ENCODE data around the gene TDRD15.
"Not testable (repeated sequence)": the region's sequence is repeated elsewhere in the genome, so short reads cannot be mapped to it uniquely, and the experiment has no call there.

Gene TDRD15

DNA sequence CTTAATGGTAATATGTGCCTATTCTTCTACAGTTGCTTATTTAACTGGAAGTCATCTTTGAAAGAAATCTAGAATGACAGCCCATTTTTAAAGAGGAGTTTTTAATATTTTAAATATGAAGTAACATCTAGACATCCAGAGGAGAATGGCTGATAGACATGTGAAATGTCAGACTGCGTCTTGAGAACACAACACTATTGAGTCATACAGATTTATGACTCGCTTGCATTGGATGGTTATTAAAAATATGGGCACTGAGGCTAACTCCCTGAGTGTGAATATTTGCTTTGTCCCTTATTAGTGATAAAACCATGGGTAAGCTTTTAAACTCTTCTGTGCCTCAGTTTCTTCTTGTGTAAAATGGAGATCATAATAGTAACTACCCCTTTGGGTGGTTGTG lies 22.9 kb downstream of the TDRD15 start:
- DNase-seq (ENCODE audit: low read depth), result no peak

DNA sequence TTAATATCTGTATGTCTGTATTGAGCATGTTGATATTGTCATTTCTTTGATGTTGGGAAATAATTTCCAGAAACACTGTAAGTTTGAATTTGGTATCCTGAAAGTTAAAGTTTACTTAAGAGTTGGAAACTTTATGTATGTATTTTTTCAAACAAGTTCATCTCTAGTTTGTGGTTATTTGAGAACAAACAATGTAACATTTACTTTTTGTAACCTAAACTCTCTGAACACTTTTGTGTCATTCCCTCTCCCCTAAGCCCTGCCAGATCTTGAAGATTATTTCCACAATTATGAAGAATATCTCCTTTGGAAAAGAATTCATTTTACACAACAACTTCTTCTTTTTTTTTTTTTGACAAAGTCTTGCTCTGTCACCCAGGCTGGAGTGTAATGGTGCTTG lies 24.9 kb downstream of the TDRD15 start:
- DNase-seq (ENCODE audit: low read depth), result no peak

DNA sequence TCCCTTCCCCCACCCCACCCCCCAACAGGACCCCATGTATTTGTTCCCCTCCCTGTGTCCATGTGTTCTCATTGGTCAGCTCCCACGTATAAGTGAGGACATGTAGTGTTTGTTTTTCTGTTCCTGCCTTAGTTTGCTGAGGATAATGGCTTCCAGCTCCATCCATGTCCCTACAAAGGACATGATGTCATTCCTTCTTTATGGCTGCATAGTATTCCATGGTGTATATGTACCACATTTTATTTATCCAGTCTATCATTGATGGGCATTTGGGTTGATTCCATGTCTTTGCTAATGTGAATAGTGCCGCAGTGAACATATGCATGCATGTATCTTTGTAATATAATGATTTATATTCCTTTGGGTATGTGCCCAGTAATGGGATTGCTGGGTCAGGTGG lies 27.5 kb downstream of the TDRD15 start:
- DNase-seq (ENCODE audit: low read depth), result not testable (repeated sequence)

DNA sequence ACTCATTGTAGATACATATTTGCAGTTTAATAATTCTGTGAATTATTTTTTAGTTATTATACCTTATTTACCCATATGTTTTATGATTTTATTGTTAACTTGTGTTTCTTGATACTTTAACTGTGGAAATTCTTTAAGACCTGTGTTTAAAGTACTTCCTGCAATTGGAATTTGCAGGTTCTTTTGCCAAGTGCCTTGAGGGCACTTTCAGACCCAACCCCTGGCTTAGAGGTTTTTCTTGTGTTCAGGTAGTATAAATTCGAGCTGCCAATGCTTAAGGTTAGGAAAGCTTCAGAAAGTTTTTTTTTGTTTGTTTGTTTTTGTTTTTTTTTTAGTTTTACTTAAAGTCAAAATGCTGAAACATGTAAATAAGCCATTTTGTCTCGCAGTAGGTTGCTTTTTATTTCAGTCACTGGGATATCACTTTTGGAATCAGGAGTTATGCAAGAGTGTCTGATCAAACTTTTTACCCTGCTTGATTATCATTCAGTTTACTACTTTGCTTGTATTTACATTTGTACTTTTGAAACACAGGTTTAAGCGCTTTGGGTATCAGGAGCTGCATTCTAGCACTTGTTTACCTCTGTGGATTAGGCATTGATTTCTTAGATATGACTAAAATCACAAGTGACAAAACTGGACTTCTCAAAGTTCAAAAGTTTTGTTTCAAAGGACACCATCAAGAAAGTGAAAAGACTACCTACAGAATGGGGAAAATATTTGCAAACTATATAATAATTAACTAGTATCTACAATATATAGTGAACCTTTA lies 31.8 kb downstream of the TDRD15 start:
- DNase-seq (ENCODE audit: low read depth), result no peak

- DNase-seq (ENCODE audit: low read depth), result no peak
Measured at GRCh38 chr2:21161122-21161521, 37.4 kb downstream of the TDRD15 start.

GRCh38 chr2:21161832-21162614 lies 38.3 kb downstream of the TDRD15 start:
- no peak for DNase-seq (ENCODE audit: low read depth)

DNA sequence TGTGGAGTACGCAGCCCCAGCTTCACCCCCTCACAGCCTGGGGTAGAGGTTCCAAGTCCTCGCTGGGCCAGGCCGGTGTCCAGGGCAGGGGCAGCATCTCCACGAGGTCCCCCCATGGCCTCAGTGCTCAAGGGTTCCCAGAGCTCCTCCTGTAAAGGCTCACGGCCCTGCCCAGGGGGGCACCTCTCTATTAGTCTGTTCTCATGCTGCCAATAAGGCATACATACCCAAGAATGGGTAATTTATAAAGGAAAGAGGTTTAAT lies 38.8 kb downstream of the TDRD15 start:
- no peak for DNase-seq (ENCODE audit: low read depth)

DNA sequence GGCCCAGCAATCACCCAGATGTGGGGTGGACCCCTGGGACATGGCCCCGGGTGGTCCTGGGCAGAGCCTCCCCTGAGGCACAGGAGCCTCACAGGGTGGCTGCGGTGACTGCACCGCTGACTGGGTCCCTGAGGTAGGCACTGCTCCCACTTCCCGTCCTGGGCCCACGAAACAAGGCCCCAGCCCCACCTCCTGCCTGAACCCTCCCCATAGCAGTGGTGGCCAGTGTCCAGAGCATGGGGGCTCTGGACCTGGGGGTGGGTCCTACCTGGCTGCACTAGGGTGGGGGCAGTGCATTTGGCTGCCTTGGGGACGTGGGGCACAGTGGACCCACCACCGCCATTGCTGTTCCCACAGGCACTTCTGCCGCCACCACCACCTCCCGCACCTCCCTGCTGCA lies 39.4 kb downstream of the TDRD15 start:
- no peak for DNase-seq (ENCODE audit: low read depth)

- DNase-seq (ENCODE audit: low read depth), result no peak
Measured at GRCh38 chr2:21165350-21165749, 41.6 kb downstream of the TDRD15 start.

GRCh38 chr2:21175895-21176646 lies 52.3 kb downstream of the TDRD15 start:
- DNase-seq (ENCODE audit: low read depth), result no peak

- no peak for DNase-seq (ENCODE audit: low read depth)
Measured at GRCh38 chr2:21181957-21182356, 58.2 kb downstream of the TDRD15 start.

GRCh38 chr2:21183306-21183705 lies 59.5 kb downstream of the TDRD15 start:
- DNase-seq (ENCODE audit: low read depth), result no peak

GRCh38 chr2:21183726-21184125 lies 60.0 kb downstream of the TDRD15 start:
- DNase-seq (ENCODE audit: low read depth), result no peak

- no peak for DNase-seq (ENCODE audit: low read depth)
Measured at GRCh38 chr2:21191535-21191934, 67.8 kb downstream of the TDRD15 start.

Data from stimulated activated CD8-positive, alpha-beta memory T cell treated with anti-CD3 and anti-CD28 coated beads, Interleukin-15, amount 100 ng/mL, for 1 hour (primary cell).